GM21576 (cell line): ENCODE measurements around the gene C17orf107.
"Not testable (repeated sequence)": the region's sequence is repeated elsewhere in the genome, so short reads cannot be mapped to it uniquely, and the experiment has no call there.

Source experiments
- ATAC-seq: cut with Tn5 transposase; IDR thresholded peaks from one replicate; pipeline ENCODE4 v1.9.1; 2021; ENCODE audit warnings: mild to moderate bottlenecking, moderate library complexity; ENCODE audit not compliant: unreplicated experiment

The C17orf107 gene

GRCh38 chr17:4899341-4900230 is at the start of gene C17orf107:
Gene C17orf107 (plus strand): TSS chr17:4899536. CDS start chr17:4899763, 227 bp downstream.
- ATAC-seq: no peak

DNA sequence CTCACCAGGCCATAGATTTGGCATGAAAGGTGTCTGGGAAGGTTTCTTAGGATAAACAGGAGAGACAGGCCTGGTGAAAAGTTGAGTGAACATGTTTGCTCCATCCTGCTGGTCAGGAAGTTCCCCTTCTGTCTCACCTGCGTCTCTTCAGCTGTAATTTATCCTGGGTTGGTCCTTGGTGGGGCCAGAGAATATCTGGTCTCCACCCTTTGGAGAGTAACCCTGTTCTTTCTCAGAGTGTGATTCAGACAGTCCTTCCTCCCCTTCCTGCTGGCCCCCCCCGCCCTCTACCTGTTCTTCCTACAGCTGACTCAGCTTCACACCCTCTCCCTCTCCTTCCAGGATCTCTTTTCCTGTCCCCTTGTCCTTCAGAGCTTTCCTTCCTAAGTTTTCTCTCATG is 49.1 kb upstream of the C17orf107 start:
- no peak for ATAC-seq

GRCh38 chr17:4851084-4851483 is 48.3 kb upstream of the C17orf107 start:
- ATAC-seq: no peak

GRCh38 chr17:4852567-4853207 is 46.6 kb upstream of the C17orf107 start:
- ATAC-seq: no peak

- ATAC-seq: no peak
These were observed 46.1 kb upstream of the C17orf107 start for GRCh38 chr17:4853208-4853671.

DNA sequence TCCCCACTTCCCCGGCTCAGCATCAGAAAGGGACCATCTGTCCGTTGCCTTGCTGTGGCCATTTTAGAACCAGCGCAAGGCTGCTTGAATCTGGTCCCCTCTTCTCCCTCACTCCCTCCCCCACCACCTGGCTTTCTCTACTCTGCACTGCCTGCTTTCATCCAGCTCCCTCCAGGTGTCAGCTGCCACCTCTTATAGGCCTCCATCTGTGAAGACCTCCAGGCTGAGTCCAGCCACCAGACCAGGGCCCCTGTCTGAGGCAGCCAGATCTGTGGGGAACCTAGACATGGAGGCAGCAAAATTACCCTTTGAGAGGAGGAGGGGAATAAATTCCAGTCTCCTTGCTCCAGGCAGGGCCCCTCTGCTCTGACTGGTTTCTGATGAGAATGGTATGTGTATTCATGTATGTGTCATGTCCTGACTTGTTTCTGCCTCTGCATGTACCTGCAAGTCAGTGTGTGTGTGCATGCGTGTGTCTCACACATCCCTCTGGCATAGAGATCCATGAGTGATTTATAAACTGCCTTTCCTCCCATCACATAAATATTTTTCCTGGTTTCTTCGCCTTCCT is 45.1 kb upstream of the C17orf107 start:
- ATAC-seq: no peak

DNA sequence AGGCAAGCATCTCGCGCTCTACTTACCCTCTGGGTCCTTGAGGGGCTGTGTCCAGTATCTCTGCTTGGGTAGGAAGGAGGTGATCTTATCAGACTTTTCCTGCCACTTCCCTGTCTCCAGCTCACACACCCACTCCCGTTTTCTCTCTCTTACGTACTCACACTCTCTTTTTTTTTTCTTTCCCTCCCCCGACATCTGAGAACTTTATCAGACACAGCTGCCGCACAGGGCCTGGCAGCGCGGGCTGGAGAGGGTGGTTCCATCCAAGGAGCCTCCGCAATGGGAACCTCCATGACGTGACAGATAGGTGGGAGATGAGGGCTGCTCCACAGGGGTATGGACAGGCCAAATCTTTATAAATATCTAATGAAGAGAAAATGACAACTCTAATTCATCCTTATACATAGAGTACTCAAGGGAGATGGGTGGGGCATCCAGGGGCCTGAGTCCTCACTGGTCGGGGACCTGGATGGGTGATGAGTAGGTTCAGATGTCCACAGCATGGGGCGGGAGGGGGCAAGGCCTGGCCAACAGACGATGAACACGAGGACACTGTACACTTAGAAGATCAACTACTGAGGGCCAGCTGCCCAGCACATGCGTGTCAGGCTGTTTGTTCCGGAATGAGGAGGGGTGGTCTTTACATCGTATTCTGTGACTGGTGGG is 42.9 kb upstream of the C17orf107 start:
- ATAC-seq: no peak

DNA sequence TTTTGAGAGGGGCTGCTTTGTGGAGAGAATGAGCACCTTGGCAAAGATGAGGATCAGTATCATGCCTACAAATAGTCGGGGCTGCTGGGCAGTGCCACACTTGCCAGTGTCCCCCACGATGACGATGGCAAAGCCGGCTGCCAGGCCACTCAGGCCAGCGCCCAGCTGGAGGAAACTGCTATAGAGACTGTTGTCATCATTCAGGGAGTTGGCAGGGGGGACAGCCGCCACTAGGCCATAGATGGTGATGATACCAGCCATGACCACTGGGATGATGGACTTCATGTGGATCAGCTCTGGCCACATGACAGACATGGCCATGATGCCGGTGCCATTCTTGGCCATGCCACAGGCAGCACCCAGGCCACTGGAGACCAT is 42.4 kb upstream of the C17orf107 start:
- no peak for ATAC-seq

GRCh38 chr17:4857347-4857746 is 42.0 kb upstream of the C17orf107 start:
- not testable (repeated sequence) for ATAC-seq

- ATAC-seq: no peak
These were observed 41.1 kb upstream of the C17orf107 start for GRCh38 chr17:4858068-4858881.

DNA sequence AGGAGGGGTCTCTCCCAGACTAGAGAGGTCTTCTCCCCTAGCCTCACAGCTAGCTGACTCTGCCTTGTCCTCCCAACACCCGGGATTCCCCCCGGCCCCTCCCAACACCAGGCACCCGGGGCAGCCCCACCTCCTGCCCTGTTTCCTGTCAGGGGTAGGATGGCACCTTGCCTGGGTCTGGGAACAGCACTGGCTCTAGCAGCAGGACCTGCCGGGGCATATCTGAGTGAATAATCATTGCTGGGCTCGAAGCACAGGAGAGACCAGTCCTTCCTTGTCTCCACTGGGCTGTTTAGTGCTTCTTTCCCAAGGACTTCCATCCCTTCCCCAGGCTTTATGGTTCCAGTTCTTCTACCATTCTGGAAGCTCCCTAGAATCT is 40.5 kb upstream of the C17orf107 start:
- ATAC-seq: no peak

DNA sequence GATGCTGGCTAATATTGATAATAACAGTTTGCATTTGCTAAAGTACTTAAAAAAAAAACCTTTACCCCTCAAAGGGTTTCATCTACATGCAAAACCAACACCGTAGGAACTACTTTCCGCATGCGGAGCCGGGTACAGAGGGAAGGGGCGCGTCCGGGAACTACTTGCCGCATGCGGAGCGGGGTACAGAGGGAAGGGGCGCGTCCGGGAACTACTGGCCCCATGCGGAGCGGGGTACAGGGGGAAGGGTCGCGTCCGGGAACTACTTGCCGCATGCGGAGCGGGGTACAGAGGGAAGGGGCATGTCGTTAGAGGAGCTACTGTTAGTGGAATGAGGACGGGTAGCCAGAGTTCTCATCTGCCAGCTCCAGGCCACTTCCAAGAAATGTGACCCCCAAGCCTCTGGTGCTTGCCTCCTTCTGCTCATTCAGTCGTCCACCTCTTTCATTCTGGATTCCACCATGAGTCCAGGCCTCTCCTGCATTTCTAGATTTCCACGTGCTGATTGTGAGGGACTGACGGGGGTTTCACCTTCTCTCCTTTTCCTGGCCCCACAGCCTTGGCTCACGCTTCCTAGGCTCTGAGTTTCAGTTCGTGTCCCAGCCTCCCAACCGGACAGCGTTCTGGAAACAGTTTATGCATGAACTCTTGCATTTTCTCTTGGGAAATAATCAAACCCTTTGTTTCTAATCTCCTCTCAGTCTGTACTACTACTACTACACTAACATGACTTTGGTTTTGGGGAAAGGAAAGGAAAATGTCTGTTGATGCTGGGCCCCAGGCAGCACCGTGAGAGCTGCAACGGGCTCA is 39.3 kb upstream of the C17orf107 start:
- no peak for ATAC-seq

DNA sequence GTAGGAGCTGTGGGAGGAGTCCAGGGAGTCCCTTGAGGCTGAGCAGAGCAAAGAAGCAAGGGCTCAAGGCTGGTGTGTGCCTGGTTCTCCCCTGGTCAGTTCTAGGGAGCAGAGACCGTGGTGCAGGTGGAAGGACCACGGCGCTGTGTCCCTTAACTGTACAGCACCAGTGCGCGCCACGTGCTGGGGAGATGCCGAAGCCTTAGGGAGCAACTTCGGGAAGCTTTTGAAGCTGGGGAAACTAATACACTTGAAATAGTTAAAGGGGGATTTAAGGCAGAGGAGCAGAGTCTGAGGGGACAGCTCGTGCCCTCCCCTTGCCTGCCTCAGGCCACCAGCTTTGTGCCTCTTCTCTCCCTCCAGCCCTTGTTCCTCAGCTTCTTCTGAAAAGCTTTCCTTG is 38.7 kb upstream of the C17orf107 start:
- no peak for ATAC-seq

GRCh38 chr17:4861052-4861451 is 38.3 kb upstream of the C17orf107 start:
- no peak for ATAC-seq

- ATAC-seq: no peak
These were observed 36.6 kb upstream of the C17orf107 start for GRCh38 chr17:4862720-4863119.

DNA sequence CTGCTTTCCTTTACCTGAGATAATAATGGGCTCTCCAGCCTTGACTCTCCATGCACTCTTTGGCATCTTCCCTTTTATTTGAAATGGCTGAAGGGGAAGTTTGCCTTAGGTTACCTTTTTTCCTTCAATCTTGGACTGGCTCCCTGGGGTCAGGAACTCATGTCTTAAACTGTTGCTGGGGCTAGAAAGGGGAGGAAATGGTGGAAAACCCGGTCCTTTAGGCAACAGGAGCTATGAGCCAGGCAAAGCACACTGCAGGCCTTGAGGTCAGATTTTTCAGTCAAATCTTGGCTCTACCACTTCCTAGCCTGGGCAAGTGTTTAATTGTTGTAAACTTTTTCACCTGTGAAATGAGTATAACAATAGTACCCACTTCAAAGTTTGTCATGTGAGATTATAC is 36.0 kb upstream of the C17orf107 start:
- ATAC-seq: no peak

DNA sequence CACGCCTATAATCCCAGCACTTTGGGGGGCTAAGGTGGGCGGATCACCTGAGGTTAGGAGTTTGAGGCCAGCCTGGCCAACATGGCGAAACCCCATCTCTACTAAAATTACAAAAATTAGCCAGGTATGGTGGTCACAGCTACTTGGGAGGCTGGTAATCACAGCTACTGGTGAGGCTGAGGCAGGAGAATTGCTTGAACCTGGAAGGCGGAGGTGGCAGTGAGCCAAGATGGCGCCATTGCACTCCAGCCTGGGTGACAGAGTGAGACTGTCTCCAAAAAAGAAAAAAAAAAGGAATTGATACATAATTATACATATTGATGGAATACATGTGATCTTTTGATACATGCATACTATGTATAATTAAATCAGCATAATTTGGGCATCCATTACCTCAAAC is 31.8 kb upstream of the C17orf107 start:
- not testable (repeated sequence) for ATAC-seq

DNA sequence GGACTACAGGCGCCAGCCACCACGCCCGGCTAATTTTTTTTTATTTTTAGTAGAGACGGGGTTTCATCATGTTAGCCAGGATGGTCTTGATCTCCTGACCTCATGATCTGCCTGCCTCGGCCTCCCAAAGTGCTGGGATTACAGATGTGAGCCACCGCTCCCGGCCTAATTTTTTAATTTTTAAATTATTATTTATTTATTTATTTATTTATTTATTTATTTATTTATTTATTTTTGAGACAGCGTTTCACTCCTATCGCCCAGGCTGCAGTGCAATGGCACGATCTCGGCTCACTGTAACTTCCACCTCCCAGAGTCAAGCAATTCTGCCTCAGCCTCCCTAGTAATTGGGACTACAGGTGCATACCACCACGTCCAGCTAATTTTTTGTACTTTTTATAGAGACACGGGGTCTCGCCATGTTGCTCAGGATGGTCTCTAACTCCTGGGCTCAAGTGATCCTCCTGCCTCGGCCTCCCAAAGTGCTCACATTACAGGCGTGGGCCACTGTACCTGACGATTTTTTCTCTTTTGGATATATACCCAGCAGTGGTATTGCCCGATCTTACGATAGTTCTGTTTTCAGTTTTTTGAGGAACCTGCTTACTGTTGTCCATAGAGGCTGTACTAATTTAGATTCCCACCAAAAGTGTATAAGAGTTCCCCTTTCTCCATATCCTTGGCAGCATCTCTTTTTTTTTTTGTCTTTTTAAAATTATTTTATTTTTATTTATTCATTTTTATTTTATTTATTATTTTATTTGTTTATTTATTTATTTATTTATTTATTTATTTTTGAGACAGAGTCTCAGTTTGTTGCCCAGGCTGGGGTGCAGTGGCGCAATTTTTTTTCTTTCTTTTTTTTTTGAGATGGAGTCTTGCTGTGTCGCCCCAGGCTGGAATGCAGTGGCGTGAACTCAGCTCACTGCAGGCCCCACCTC is 30.0 kb upstream of the C17orf107 start:
- not testable (repeated sequence) for ATAC-seq

DNA sequence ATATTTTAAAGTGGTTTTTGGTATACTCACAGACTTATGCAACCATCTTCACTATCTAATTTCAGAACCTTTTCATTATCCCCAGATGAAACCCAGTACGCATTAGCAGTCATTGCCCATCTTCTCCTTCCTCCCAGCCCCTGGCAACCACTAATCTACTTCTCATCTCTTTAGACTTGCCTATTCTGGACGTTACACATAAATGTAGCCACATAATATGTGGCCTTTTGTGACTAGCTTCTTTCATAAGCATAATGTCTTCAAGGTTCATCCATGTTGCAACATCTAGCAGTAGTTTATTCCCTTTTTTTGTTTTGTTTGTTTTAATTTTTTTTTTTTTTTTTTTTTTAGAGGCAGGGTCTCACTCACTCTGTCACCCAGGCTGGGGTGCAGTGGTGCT is 28.5 kb upstream of the C17orf107 start:
- no peak for ATAC-seq
